ENCODE data around the gene PKD1.
"Not testable (repeated sequence)": the region's sequence is repeated elsewhere in the genome, so short reads cannot be mapped to it uniquely, and the experiment has no call there.

Gene PKD1

GRCh38 chr16:2124694-2125444 lies 10.8 kb downstream of the PKD1 start:
- in situ Hi-C loops (cut with MboI; ENCODE audit: low sequenced_read_pairs, unreplicated experiment); DNase-seq (ENCODE audit: low spot score): not testable (repeated sequence)

GRCh38 chr16:2124377-2124693 lies 11.4 kb downstream of the PKD1 start:
- in situ Hi-C loops (cut with MboI; ENCODE audit: low sequenced_read_pairs, unreplicated experiment) = not testable (repeated sequence)

GRCh38 chr16:2123706-2124376 lies 11.9 kb downstream of the PKD1 start:
- in situ Hi-C loops (cut with MboI; ENCODE audit: low sequenced_read_pairs, unreplicated experiment); DNase-seq (ENCODE audit: low spot score): not testable (repeated sequence)

More at GRCh38 chr16:2124377-2124693, 11.4 kb downstream of the PKD1 start:
- not testable (repeated sequence) for DNase-seq (ENCODE audit: low spot score)

- in situ Hi-C loops (cut with MboI; ENCODE audit: low sequenced_read_pairs, unreplicated experiment) = not testable (repeated sequence)
Measured at GRCh38 chr16:2122934-2123683, 12.6 kb downstream of the PKD1 start.

GRCh38 chr16:2122429-2122828 lies 13.3 kb downstream of the PKD1 start:
- in situ Hi-C loops (cut with MboI; ENCODE audit: low sequenced_read_pairs, unreplicated experiment) = no loop called here
- no peak for DNase-seq (ENCODE audit: low spot score)
- TF ChIP-seq CTCF (IDR thresholded peaks at IDR 0.05; ENCODE audit: borderline replicate concordance, control extremely low read depth, extremely low read depth, insufficient read depth, missing control alignments) = no peak

More at GRCh38 chr16:2122934-2123683, 12.6 kb downstream of the PKD1 start:
- DNase-seq (ENCODE audit: low spot score) = not testable (repeated sequence)

GRCh38 chr16:2121853-2122252 lies 13.8 kb downstream of the PKD1 start:
- in situ Hi-C loops (cut with MboI; ENCODE audit: low sequenced_read_pairs, unreplicated experiment) = no loop called here
- no peak for DNase-seq (ENCODE audit: low spot score)
- TF ChIP-seq CTCF (IDR thresholded peaks at IDR 0.05; ENCODE audit: borderline replicate concordance, control extremely low read depth, extremely low read depth, insufficient read depth, missing control alignments) = no peak

GRCh38 chr16:2121325-2121724 lies 14.4 kb downstream of the PKD1 start:
- in situ Hi-C loops (cut with MboI; ENCODE audit: low sequenced_read_pairs, unreplicated experiment) = not testable (repeated sequence)
- peak; percentile 31 for TF ChIP-seq CTCF (IDR thresholded peaks at IDR 0.05; ENCODE audit: borderline replicate concordance, control extremely low read depth, extremely low read depth, insufficient read depth, missing control alignments)
- peak; percentile 51 for DNase-seq (ENCODE audit: low spot score)

GRCh38 chr16:2117960-2118722 lies 17.6 kb downstream of the PKD1 start:
- in situ Hi-C loops (cut with MboI; ENCODE audit: low sequenced_read_pairs, unreplicated experiment); DNase-seq (ENCODE audit: low spot score): not testable (repeated sequence)

GRCh38 chr16:2117341-2117740 lies 18.4 kb downstream of the PKD1 start:
- DNase-seq (ENCODE audit: low spot score); in situ Hi-C loops (cut with MboI; ENCODE audit: low sequenced_read_pairs, unreplicated experiment): not testable (repeated sequence)

GRCh38 chr16:2116428-2116827 lies 19.3 kb downstream of the PKD1 start:
- DNase-seq (ENCODE audit: low spot score); in situ Hi-C loops (cut with MboI; ENCODE audit: low sequenced_read_pairs, unreplicated experiment): not testable (repeated sequence)

All from GM13976 (cell line).